Ishikawa (cell line): Measurements from ENCODE around the gene ZSCAN5C.

ENCODE experiments used
- CEBPB ChIP-seq: IDR thresholded peaks from 2 replicates; pipeline ENCODE4 v1.6.1; 2012
- CREB1 ChIP-seq: IDR thresholded peaks from 2 replicates; pipeline ENCODE4 v1.6.1; 2012; ENCODE audit warnings: low read depth
- EGR1 ChIP-seq: IDR thresholded peaks from 2 replicates; pipeline ENCODE4 v1.6.1; 2012
- EP300 ChIP-seq: IDR thresholded peaks from 2 replicates; pipeline ENCODE4 v1.6.1; 2012; ENCODE audit warnings: borderline replicate concordance
- FOXM1 ChIP-seq: IDR thresholded peaks from 2 replicates; pipeline ENCODE4 v1.6.1; 2012; ENCODE audit warnings: low read depth, borderline replicate concordance
- NFIC ChIP-seq: IDR thresholded peaks from 2 replicates; pipeline ENCODE4 v1.6.1; 2012
- RAD21 ChIP-seq: IDR thresholded peaks from 2 replicates; pipeline ENCODE4 v1.6.1; 2012; ENCODE audit warnings: low read depth
- REST ChIP-seq: IDR thresholded peaks from 2 replicates; pipeline ENCODE4 v1.6.1; 2012; ENCODE audit warnings: low read depth, mild to moderate bottlenecking
- TAF1 ChIP-seq: IDR thresholded peaks from 2 replicates; pipeline ENCODE4 v1.6.1; 2012; ENCODE audit warnings: low read depth, mild to moderate bottlenecking
- TCF12 ChIP-seq: IDR thresholded peaks from 2 replicates; pipeline ENCODE4 v1.6.1; 2012; ENCODE audit warnings: low read depth
- YY1 ChIP-seq: IDR thresholded peaks from 2 replicates; pipeline ENCODE4 v1.6.1; 2012; ENCODE audit warnings: low read depth

GRCh38 chr19:56162258-56162657 lies 39.8 kb upstream of the ZSCAN5C start:
- TF ChIP-seq EP300, result no peak
- no peak for TF ChIP-seq REST
- no peak for TF ChIP-seq CEBPB
- no peak for TF ChIP-seq YY1
- no peak for TF ChIP-seq RAD21
- TF ChIP-seq TCF12, result no peak
- no peak for TF ChIP-seq FOXM1
- no peak for TF ChIP-seq CREB1
- no peak for TF ChIP-seq TAF1
- no peak for TF ChIP-seq EGR1
- no peak for TF ChIP-seq NFIC
